Raji (cell line): ENCODE data around the gene PML.

Experiments
- POLR2A ChIP-seq: IDR thresholded peaks from 2 replicates; pipeline ENCODE4 v1.6.1; 2011; ENCODE audit warnings: low read depth, low read length, control low read depth; ENCODE audit not compliant: insufficient read depth

PML gene

GRCh38 chr15:73955861-73956742, 38.4 kb upstream of the PML start:
- no peak for TF ChIP-seq POLR2A

- no peak for TF ChIP-seq POLR2A
Observed at GRCh38 chr15:73956743-73957135, 37.8 kb upstream of the PML start.

GRCh38 chr15:73957276-73957675, 37.2 kb upstream of the PML start:
- TF ChIP-seq POLR2A, result no peak

GRCh38 chr15:73957785-73958184, 36.7 kb upstream of the PML start:
- no peak for TF ChIP-seq POLR2A

GRCh38 chr15:73959012-73959581, 35.4 kb upstream of the PML start:
- no peak for TF ChIP-seq POLR2A

GRCh38 chr15:73959801-73960200, 34.7 kb upstream of the PML start:
- TF ChIP-seq POLR2A, result no peak

- TF ChIP-seq POLR2A, result no peak
Observed at GRCh38 chr15:73962433-73962832, 32.1 kb upstream of the PML start.

- TF ChIP-seq POLR2A, result no peak
Observed at GRCh38 chr15:73964736-73965093, 29.8 kb upstream of the PML start.

GRCh38 chr15:73965094-73965757, 29.3 kb upstream of the PML start:
- no peak for TF ChIP-seq POLR2A

GRCh38 chr15:73965758-73966113, 28.8 kb upstream of the PML start:
- TF ChIP-seq POLR2A, result no peak

- no peak for TF ChIP-seq POLR2A
Observed at GRCh38 chr15:73968461-73968860, 26.1 kb upstream of the PML start.

- TF ChIP-seq POLR2A, result no peak
Observed at GRCh38 chr15:73969151-73969759, 25.3 kb upstream of the PML start.

- TF ChIP-seq POLR2A, result no peak
Observed at GRCh38 chr15:73972984-73973682, 21.4 kb upstream of the PML start.

GRCh38 chr15:73978896-73979295, 15.6 kb upstream of the PML start:
- TF ChIP-seq POLR2A, result no peak

GRCh38 chr15:73979636-73980035, 14.9 kb upstream of the PML start:
- no peak for TF ChIP-seq POLR2A

GRCh38 chr15:73981761-73982221, 12.7 kb upstream of the PML start:
- TF ChIP-seq POLR2A, result no peak
